Activated T-helper 1 cell treated with Interleukin-2 at 50 U/mL for 16 hours (primary cell): ENCODE data around the gene GBP3.
"Not testable (repeated sequence)": the region's sequence is repeated elsewhere in the genome, so short reads cannot be mapped to it uniquely, and the experiment has no call there.

ENCODE experiments used
- DNase-seq: peaks from one replicate; pipeline ENCODE4 v3.0.0-alpha.2; 2020; ENCODE audit warnings: low read depth

GBP3 gene

DNA sequence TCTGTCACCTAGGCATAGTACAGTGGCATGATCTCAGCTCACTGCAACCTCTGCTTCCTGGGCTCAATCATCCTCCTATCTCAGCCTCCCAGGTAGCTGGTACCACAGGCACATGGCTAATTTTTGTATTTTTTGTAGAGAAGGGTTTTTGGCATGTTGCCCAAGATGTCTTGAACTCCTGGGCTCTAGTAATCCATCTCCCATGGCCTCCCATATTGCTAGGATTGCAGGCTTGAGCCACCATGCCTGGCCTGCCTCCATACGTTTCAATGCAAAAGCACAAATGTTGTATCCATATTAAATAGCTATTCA, 17.6 kb upstream of the GBP3 start:
- no peak for DNase-seq

- DNase-seq: no peak
Measured at GRCh38 chr1:89037186-89037585, 14.5 kb upstream of the GBP3 start.

- no peak for DNase-seq
Measured at GRCh38 chr1:89035080-89035479, 12.4 kb upstream of the GBP3 start.

GRCh38 chr1:89034004-89034403, 11.3 kb upstream of the GBP3 start:
- not testable (repeated sequence) for DNase-seq

DNA sequence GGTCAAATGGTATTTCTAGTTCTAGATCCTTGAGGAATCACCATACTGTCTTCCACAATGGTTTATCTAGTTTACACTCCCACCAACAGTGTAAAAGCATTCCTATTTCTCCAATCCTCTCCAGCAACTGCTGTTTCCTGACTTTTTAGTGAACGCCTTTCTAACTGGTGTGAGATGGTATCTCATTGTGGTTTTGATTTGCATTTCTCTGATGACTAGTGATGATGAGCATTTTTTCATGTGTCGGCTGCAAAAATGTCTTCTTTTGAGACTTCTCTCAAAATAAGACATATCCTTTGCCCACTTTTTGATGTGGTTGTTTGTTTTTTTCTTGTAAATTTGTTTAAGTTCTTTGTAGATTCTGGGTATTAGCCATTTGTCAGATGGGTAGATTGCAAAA, 6.4 kb upstream of the GBP3 start:
- DNase-seq: not testable (repeated sequence)

DNA sequence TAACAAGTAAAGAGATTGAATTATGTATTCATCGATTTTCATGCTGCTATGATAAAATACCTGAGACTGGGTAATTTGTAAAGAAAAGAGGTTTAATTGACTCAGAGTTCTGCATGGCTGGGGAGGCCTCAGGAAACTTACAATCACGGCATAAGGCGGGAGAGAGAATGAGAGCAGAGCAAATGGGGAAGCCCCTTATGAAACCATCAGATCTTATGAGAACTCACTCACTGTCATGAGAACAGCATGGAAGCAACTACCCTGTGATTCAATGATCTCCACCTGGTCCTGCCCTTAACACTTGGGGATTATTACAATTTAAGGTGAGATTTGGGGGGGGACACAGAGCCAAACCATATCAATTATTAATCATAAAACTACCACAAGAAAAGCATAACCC, 3.3 kb upstream of the GBP3 start:
- DNase-seq: no peak

DNA sequence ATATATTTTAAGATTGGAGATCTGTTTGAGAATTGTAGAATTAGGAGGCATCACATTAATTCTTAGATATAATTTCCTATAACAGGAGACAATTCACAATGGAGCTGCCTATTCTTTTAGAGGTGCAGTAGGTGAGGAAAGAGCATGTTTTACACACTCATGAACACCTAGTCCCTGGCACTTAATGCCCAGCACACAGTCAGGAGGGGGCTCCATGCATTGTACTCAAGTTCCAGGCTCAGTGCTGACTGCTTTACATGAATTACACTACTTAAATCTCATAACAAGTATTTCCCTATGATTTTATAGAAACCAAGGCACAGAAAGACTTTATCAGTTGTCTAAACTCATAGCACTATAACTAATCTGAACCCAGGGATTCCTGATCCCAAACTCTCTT, 360 bp upstream of the GBP3 start:
- no peak for DNase-seq

DNA sequence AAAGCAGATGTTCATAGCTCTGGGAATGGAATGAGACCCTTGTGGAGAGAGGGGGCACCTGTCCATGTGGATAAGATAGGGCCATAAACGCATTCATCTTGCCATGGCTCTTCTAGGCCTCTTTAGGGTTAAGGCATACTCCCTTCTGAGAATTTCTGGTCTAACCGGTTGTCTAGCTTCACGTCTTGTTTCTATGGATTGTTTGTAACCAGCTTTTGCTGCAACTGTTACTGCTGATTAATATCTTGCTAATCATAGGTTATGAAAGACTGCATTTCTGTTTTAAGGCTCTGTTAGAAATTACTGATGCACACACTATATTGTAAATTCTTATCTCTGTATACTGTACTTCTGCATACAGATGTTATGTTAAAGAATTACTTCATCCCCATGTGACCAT, 4.3 kb downstream of the GBP3 start:
- not testable (repeated sequence) for DNase-seq

- DNase-seq: no peak
Measured at GRCh38 chr1:89008511-89008910, 14.2 kb downstream of the GBP3 start.

- DNase-seq: no peak
Measured at GRCh38 chr1:89005286-89006151, 17.1 kb downstream of the GBP3 start.

- DNase-seq: not testable (repeated sequence)
Measured at GRCh38 chr1:89002176-89002575, 20.5 kb downstream of the GBP3 start.

GRCh38 chr1:89001510-89001909, 21.2 kb downstream of the GBP3 start:
- no peak for DNase-seq

DNA sequence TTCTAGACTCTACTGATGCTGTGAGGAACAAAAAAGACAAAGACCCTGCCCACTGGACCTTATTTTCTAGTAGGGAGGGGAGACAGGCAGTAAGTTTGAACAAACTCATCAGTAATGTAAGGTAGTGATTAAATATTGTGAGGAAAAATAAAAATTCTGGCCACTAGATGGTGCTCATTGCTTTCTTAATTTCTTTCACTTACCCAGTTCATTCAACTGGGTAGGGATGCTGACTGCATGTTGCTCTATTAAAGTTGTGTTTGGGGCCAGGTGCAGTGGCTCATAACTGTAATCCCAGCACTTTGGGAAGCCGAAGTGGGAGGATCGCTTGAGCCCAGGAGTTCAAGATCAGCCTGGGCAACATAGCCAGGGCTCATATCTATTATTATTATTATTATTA, 23.9 kb downstream of the GBP3 start:
- no peak for DNase-seq

- DNase-seq: no peak
Measured at GRCh38 chr1:88990426-88990825, 32.2 kb downstream of the GBP3 start.

DNA sequence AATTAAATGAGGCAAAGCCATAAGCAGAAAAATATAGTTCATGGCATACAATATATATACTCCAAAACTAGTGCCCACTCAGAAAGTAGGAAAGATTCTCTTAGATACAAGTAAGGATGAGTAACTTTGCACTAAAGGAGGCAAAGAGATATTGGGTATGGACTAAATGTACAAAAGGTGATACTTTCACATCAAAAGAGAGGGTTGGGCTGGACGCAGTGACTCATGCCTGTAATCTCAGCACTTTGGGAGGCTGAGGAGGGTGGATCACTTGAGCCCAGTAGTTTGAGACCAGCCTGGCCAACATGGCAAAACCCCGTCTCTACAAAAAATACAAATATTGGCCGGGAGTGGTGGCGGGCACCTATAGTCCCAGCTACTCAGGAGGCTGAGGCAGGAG, 37.0 kb downstream of the GBP3 start:
- DNase-seq: no peak

- no peak for DNase-seq
Measured at GRCh38 chr1:88985032-88985431, 37.6 kb downstream of the GBP3 start.

DNA sequence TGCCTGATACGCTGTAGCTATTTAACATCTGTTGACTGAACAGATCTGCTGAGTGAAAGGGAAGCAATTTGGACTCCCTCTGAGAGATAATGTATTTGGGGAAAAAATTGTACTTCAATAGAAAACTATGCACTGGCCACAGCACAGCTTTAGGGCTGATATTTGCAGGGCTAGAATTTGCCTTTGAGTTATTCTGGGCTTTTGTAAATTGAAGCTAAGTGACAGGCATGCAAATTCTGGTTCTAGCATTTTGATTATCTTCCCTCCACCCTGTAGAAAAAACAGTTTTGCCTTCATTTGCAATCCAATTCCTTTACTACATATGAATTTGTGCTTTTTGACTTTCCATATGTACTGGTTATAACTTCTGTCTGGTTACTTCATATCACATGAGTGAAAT, 38.1 kb downstream of the GBP3 start:
- no peak for DNase-seq

- no peak for DNase-seq
Measured at GRCh38 chr1:88983791-88984559, 38.7 kb downstream of the GBP3 start.

DNA sequence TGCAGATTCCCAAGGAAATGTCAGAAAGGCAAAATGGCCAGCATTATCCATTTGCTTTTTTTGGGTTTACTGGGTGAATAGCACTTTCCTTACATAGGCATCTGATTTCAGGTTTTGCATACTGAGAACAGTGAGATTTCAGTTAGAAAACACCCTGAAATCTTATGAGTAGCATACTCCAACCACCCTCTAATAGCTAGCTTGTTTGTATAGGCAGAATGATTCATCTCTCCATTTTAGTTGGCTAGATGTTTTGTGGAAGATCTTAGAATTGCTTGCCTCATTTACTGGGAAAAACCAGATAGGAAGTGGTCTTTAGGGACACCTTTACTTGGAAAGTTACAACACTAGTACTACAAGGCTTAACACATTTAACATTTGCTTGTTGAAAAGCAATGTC, 40.6 kb downstream of the GBP3 start:
- DNase-seq: no peak

GRCh38 chr1:88981506-88981905, 41.2 kb downstream of the GBP3 start:
- DNase-seq: not testable (repeated sequence)

- no peak for DNase-seq
Measured at GRCh38 chr1:88980870-88981269, 41.8 kb downstream of the GBP3 start.

DNA sequence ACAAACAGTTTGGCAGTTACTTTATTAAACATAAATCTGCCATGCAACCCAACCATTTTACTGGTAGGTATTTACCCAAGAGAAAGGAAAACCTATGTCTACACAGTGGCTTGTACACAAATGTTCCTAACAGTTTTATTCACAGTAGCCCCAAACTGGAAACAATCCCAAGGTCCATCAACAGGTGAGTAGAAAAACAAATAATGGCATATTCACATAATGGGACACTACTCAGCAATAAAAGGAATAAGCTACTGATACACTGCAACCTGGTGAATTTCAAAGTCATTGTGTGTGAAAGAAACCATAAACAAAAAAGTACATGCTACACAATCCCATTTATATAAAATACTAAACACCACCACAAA, 42.9 kb downstream of the GBP3 start:
- DNase-seq: no peak

DNA sequence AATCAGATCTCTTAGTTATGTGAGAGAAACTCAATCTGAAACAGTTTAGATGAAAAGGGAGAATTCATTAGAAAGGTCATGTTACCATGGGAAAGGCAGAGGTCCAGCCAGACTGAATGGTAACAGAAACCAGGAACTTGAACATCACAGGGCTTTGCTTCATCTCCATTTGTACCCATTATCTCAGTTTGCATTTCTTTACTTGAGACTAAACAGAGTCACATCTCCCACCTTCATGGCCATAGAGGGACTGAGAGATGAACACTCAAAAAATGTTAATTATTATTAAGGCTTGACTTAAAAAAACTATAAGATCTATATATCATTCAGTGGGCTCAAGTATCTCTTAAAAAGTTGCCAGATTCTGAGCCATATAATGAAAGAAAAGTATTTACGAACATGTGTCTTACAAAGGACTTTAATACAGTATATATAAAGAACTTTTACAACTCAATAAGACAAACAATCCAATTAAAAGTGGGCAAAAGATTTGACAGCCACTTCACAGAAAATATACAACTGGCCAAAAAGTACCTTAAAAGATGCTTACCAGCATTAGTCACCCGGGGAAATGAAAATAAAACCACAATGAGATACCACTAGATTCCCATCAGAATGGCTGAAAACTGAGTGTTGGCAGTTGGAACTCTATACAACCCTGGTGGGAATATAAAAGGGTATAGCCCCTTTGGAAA, 43.5 kb downstream of the GBP3 start:
- no peak for DNase-seq
